ENCODE data around the gene AQP12B. TPM values are rescaled to one million over a fixed set of nuclear protein-coding genes. Genes with fewer than 3 reads are reported as not detected.

Gene AQP12B
- total and polyA plus RNA-seq, 8 donors = 0.14 TPM; not detected in 7

- Histone ChIP-seq H3K27me3 (peaks cover 2 to 64% of the 10 kb centered on the region in 2 donors), H3K4me3 (no peak overlapping the region), H3K9me3 (no peaks in the 10 kb centered on the region), H3K4me1 (no peaks in the 10 kb centered on the region), H3K36me3 (no peaks in the 10 kb centered on the region), H3K27ac (no peak overlapping the region)
- no peak for DNase-seq
- intact Hi-C loops (cut with DNase I) = no loop called here
- no peak for TF ChIP-seq CTCF (IDR thresholded peaks at IDR 0.05)
- no peak for ATAC-seq
These were observed 38.9 kb downstream of the AQP12B start for GRCh38 chr2:240643811-240644150.

DNA sequence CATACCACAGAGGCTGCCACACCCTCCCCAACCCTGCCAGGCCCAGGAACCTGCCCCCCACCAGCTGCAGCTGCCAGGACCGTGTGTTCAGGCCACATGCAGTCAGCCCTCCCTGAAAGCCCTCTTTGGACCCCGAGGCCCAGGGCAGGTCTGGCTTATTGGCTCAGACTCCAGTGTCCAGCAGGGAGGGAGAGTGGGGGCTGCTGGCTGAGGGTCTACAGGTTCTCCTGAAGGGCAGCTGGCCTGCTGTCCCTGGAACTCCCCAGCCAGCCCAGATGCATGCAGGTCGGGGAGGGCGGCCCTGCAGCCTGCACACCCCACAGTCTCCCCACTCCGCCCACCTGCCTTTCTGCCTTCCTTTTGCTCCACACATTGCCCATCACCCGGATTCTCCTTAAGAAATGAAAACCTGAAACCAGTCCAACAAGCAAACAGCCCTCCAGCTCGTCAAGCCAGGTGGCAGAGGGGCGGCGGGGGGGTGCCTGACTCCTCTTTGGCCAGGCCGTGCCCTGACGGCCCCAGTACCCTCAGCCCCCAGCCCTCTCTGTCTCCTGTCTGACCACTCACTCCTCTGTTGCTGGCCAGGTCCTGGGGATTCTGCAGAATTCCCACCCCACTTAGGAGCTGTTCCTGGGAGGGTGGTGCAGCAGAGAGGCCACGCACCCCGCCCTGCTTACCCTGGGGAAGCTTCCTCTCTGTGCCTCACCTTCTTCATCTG is 39.4 kb downstream of the AQP12B start:
- no peaks in the 10 kb centered on the region for H3K4me1 ChIP-seq
- intact Hi-C loops (cut with DNase I) = no loop called here
- no peak for TF ChIP-seq CTCF (IDR thresholded peaks at IDR 0.05)
- H3K9me3 ChIP-seq = no peaks in the 10 kb centered on the region
- DNase-seq (peak in 2 of 4 donors; percentile 25 to 55), ATAC-seq (no peak)
- H3K27me3 ChIP-seq = peaks cover 0 to 58% of the 10 kb centered on the region in 2 donors
- no peaks in the 10 kb centered on the region for H3K36me3 ChIP-seq
- H3K27ac ChIP-seq = no peak overlapping the region
- no peak overlapping the region for H3K4me3 ChIP-seq

GRCh38 chr2:240642806-240643092 is 39.9 kb downstream of the AQP12B start:
- no peak overlapping the region for H3K4me3 ChIP-seq
- ATAC-seq (no peak), DNase-seq (peak in 1 of 4 donors; percentile 25)
- H3K4me1 ChIP-seq = no peaks in the 10 kb centered on the region
- H3K27ac ChIP-seq = no peak overlapping the region
- no peaks in the 10 kb centered on the region for H3K9me3 ChIP-seq
- intact Hi-C loops (cut with DNase I) = no loop called here
- no peaks in the 10 kb centered on the region for H3K36me3 ChIP-seq
- peaks cover 0 to 53% of the 10 kb centered on the region in 2 donors for H3K27me3 ChIP-seq
- TF ChIP-seq CTCF (IDR thresholded peaks at IDR 0.05) = no peak

- no peak for TF ChIP-seq CTCF (IDR thresholded peaks at IDR 0.05)
- H3K36me3 ChIP-seq = no peaks in the 10 kb centered on the region
- no peak overlapping the region for H3K27ac ChIP-seq
- peaks cover 0 to 48% of the 10 kb centered on the region in 2 donors for H3K27me3 ChIP-seq
- H3K4me1 ChIP-seq = no peaks in the 10 kb centered on the region
- H3K4me3 ChIP-seq = no peak overlapping the region
- DNase-seq = peak in 2 of 4 donors; percentile 22 to 68
- ATAC-seq = no peak
- intact Hi-C loops (cut with DNase I) = no loop called here
- no peaks in the 10 kb centered on the region for H3K9me3 ChIP-seq
These were observed 40.5 kb downstream of the AQP12B start for GRCh38 chr2:240642061-240642805.

DNA sequence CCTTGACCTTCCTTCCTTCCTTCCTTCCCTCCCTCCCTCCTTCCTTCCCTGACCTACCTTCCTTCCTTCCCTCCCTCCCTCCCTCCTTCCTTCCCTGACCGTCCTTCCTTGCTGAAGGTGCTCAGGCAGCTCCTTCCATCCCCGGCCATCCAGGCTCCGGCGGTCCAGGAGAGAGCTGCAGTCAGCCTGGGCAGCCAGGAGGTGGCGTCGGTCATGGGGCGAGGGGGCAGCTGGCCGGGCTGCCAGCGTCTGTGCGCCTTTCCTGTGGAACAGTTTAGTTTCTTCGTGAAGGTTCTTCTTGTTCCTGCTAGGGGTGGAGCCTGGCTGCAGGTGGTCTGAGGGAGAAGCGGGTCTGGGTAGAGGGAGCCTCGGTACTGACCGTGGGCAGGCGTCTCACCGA is 41.7 kb downstream of the AQP12B start:
- intact Hi-C loops (cut with DNase I) = no loop called here
- DNase-seq = peak in 2 of 4 donors; percentile 35 to 71
- ATAC-seq = peak; percentile 69

More for the DNA sequence above, 41.7 kb downstream of the AQP12B start:
- H3K27me3 ChIP-seq = peaks cover 0 to 35% of the 10 kb centered on the region in 2 donors
- no peaks in the 10 kb centered on the region for H3K4me1 ChIP-seq
- no peaks in the 10 kb centered on the region for H3K9me3 ChIP-seq
- no peak overlapping the region for H3K27ac ChIP-seq
- H3K36me3 ChIP-seq = no peaks in the 10 kb centered on the region
- no peak overlapping the region for H3K4me3 ChIP-seq
- peak in 1 of 2 donors; percentile 18 for TF ChIP-seq CTCF (IDR thresholded peaks at IDR 0.05)
